GM21576 (cell line): ENCODE results near the gene DAZAP1.
"Not testable (repeated sequence)": the region's sequence is repeated elsewhere in the genome, so short reads cannot be mapped to it uniquely, and the experiment has no call there.

Experiments
- ATAC-seq: cut with Tn5 transposase; IDR thresholded peaks from one replicate; pipeline ENCODE4 v1.9.1; 2021; ENCODE audit warnings: mild to moderate bottlenecking, moderate library complexity; ENCODE audit not compliant: unreplicated experiment

DAZAP1 gene

DNA sequence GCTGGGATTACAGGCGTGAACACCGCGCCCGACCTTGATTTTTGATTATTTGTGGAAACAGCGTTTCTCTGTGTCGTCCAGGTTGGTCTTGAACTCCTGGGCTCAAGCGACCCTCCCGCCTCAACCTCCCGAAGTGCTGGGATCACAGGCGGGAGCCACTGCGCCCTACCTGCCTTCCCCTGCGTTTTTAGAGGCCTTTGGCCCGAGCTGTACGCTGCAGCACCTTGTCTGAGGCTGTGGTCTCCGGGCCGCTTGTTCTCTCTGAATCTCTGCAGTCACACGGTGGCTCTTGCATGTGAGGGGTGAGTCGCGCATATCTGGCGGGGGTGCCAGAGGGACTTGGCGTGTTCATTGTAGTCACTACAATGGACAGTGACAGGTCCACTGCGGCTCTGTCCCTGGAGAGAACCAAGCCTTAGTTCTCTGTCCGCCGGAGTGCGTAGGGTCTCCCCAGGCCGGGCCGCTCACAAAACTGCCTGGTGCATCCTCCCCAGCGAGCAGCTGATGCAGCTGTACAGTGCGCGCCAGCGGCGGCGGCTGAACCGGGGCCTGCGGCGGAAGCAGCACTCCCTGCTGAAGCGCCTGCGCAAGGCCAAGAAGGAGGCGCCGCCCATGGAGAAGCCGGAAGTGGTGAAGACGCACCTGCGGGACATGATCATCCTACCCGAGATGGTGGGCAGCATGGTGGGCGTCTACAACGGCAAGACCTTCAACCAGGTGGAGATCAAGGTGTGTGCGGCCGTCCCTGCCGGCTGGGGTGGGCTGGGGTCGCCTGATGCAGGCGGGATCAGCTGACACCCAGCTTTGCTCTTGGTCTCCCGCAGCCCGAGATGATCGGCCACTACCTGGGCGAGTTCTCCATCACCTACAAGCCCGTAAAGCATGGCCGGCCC is 32.4 kb downstream of the DAZAP1 start:
- not testable (repeated sequence) for ATAC-seq

DNA sequence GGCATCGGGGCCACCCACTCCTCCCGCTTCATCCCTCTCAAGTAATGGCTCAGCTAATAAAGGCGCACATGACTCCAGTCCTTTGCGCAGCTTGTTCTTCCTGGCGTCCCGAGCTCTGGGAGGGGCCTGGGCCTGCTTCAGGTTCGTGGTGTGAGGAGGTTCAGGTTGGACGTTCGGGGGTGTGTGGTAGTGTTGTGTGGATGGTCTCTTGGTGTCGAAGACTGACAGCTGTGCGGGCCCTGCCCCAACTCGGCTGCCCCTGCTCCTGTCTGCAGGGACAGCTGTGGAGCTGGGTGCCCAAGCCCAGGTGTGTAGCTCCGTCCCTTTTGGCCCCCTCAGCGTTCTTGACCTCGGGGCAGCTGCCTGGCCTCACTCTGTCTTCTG is 33.0 kb downstream of the DAZAP1 start:
- ATAC-seq = no peak

DNA sequence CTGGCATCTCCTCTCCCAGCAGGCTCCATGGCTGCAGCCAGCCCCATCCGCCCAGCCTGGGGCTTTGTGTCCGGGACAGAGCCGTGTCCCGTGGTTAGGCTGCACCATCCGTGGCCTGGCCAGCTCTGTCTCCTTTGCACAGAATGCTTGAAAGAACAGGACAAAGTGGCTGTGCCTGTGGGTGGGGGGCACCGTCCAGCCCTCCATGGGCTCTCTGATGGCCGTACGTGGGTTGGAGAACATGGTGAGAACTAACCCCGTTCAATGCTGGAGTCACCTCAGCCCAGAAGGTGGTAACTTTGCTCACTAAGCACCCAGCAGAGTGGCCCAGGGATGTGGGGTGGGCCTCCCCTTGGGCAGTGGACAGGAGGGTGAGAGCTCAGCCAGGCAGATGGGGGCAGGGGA is 33.6 kb downstream of the DAZAP1 start:
- ATAC-seq = no peak

DNA sequence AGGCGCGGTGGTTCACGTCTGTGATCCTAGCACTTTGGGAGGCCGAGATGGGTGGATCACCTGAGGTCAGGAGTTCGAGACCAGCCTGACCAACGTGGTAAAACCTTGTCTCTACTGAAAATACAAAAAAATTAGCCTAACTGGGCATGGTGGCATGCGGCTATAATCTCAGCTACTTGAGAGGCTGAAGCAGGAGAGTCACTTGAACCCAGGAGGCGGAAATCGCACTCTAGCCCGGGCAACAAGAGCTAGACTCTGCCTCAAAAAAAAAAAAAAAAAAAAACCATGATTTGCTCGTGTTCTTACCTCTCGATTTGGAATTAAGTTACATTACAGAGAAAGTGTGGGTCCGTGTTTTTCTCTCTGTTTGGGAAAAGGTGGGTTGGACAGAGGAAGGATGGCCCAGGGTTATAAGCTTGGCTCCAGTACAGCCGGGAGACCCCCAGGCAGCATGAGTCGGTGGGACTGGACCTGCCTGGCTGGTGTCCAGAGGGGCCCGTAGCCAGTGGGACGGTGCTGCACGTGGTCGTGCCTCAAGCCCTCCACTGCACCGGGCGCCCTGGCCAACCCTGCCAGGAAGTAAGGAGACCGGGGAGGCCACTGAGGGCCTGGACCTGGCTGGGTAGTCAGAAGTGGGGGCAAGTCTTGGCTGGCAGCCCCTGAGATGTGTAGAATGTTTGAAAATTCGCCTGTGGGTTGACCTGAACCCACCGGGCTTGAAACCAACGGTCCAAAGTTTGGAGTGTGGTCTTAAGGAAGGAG is 34.5 kb downstream of the DAZAP1 start:
- ATAC-seq = no peak

DNA sequence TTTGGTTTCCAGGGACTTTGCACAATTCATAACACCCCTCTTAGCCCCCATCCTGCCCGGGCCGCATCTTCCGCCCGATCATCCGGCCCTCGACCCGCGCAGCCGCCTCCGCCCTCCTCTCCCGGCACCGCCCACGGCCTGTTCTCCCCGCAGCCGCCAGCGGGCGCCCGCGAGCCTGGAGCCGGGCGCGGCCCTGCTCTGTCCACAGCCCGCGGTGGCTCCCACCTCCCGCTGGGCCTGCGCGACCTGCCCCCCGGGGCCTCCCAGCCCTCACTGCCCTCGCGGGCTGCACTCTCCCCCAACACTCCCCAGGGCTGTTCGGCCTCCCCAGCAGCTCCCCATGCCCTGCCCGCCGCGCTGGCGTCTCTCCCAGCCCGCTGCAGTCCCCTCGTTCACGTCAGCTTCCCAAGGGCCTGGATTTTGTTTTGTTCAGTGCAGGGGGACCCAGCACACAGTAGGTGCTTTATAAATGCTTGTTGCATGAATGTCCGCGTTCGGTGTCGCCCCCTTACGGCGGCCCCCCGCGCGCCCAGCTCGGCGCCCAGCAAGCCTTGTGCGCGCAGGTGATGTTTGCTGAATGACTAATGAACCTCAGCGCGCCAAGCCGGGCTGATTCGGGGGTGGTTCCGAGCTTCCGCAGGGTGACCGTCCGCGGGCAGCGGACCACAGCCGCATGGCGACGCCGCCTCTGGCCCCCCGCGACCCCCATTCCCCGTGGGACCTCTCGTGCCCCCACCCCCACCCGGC is 38.0 kb downstream of the DAZAP1 start:
- peak; percentile 56 for ATAC-seq

DNA sequence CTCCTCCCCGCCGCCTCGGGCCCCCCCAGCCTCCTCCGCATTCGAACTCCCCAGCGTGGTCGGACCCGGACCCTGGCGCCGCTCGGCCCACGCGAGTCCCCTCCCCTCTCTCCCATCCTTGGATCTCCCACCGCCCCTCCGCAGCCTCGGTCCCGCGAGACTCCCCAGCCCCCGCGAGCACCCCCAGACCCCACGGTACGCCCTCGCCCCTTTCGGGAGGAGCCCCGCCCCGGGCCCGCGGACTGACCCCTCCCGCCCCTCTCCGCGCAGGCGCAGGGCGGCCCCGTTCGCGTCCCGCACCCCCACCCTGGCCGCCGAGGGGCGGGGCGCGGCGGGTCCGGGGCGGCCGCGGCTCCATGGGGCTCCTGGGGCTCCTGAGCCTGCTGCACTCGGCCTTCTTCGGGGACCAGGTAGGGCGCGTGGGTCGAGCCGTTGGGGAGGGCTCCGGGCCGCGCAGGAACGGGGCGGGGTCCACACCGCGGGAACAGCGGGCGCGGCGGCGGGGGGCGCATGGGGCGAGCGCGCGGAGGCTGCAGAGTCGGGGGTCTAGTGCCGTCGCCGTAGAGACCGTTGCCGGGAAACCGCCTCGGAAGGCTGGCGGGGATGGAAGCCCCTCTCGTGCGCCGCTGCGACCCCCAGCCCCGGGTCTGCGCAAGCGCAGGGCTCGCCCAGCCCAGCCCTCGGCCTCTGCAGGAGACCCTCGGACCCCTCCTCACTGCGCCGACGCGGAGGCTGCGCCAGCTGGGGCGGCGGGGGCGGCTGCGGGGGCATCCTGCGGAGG is 38.7 kb downstream of the DAZAP1 start:
- no peak for ATAC-seq

DNA sequence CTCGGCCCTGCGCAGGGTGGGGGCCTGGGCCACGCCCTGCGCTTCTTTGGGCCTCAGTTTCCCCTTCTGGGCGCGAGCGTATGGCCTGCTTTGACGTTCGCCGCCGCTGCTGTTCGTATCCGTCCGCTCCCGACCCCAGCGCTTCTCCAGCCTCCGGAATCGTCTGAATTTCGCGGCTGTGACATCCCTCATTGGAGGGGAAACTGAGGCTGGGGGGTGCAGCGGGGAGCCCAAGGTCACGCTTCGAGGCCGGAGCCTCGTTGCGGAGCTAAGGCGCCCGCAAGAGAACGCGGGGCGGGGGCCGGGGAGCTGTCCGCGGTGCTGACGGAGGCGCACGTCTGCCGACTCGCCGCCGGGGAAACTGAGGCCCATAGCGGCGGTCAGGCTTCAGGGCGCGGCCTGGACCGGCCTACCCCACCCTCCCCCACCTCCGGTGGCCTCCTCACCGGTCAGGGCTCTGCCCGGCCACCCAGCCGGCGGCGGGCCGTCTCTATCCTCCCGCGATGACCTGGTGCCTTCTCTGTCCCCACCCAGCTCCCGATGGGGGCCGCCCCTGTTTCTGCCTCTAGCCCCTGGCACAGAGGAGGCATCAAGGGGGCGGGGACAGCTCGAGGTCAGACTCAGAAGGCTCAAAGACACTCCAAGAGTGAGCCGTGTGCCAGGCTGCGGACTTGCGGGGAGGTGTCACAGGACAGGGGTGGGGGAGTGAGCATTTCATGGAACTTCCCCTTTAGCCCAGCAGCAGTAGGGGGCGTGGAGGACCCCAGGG is 39.5 kb downstream of the DAZAP1 start:
- no peak for ATAC-seq

DNA sequence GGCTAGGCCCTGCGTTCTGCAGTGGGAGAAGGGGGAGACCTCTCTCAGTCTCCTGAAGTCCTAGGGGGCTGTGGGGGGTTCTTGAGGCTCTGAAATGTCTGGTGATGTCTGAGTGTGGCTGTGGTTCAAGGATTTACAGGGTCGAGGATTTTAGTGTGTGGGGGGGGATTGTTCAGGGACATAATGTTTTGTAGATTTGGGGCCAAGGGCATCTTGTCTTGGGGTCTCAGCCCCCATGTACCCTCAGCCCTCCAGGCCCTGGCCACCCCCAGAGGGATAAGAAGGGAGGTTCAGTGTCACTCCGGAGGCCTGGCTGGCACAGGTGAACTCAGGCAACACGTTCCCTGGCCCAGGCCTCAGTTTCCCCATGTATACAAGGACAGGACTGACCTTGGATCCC is 40.1 kb downstream of the DAZAP1 start:
- ATAC-seq = no peak

DNA sequence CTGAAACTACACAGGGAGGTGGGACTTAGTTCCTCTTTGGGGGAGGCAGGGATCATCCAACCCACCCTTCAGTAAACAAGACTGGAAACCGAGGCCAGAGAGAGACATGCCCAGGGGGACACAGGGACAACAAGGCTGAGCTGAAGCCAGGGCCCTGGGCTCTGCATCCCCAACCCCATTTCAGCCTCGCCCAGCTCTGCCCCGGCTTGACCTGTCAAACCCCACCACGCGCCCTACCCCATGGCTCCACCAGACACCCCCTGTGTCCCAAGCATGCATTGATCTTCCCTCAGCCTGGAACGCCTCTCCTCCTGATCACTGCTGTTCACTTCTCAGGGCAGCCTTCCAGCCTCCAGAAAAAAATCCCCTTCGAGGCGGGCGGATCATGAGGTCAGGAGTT is 40.6 kb downstream of the DAZAP1 start:
- no peak for ATAC-seq

DNA sequence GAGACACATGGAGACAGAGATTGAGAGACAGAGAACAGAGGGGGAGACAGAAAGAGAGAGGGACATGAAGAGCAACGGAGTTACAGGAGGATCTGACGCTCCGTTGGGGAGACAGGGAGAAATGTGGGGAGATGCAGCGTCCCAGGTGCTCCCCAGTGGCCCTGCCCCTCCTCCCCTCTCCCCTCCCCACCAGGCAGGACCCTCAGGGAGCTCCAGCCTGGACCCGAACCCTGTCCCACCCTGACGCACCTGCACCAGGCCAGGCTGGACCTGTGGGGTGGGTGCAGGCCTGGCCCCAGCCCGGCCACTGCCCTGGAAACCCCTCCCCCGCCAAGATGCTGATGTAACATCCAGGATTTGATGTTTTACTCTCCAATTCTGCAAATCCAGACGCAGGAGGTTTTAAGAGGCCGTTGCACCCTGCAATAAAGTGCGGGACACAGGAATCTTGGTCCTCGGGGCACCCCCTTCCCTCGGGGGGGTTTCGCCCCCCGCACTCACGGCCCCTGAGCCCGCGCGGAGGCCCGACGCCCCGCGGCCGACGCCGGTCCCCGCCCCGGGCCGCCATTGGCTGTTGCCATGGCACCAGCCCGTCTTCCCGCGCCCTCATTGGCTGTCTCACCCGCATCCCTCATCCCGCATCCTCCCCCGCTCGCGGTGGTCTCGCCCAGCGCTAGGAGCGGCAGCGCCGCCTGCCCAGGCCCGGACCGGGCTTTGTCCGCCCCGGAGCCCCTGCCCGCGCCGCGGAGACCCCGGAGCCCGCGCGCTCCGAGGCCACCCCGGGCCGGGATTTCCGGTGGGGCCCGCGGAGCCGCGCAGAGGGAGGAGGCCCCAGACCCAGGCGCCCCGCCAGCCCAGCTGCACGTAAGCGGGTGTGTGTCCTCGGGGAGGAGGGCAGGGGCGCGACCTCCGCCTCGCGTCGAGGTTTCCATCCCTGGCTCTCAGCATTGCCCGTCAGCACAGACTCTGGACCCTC is 42.4 kb downstream of the DAZAP1 start, which contains the start of gene APC2:
Gene APC2, plus strand, starts transcription at position 655 of the 976 bp plus-strand sequence. CDS start 2,881 bp downstream, outside the sequence.
- ATAC-seq = no peak

DNA sequence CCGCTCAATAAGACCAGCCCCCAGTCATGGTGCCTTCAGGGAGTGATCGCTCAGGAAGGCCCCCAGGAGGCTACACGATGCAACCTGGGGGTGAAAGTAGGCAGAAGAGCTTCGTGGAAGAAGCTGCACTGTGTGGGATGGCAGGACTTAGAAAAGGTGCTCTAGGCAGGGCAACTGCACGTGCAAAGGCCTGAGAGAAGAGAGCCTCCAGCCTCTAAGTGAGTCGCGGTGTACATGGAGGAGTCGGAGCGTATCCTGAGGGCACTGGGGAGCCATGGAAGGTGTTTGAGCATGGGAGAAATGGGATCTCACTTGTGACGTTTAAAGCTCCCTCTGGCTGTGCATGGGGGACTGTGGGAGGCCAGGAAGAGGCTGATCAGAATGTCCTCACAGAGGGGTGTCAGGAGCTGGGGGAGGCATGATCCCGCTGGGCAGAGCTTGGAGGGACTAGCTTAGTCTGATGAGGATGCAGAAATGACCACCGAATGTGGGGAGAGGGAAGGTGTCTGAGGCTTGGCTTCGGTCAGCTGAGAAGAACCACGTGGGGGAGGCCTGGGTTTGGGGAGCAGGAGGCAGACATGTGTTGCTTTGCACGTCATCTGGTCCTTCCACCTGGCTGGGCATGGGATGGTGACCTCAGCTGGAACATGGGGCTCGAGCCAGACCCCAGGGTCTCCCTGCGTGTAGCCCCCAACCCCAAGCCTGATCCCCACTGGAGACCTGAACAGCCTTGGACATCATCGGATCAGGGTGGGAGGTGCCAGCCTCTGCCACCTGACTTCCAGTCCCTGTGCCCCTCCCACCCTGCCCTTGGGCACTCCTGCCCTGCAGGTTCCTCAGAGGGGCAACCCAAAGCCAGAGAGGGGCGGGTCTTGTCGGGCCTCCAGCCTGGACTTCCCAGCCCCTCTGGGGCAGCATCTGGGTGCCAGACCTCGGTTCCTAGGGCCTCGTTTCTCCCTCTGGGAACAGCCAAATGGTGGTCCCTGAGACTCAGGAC is 43.6 kb downstream of the DAZAP1 start:
- no peak for ATAC-seq

DNA sequence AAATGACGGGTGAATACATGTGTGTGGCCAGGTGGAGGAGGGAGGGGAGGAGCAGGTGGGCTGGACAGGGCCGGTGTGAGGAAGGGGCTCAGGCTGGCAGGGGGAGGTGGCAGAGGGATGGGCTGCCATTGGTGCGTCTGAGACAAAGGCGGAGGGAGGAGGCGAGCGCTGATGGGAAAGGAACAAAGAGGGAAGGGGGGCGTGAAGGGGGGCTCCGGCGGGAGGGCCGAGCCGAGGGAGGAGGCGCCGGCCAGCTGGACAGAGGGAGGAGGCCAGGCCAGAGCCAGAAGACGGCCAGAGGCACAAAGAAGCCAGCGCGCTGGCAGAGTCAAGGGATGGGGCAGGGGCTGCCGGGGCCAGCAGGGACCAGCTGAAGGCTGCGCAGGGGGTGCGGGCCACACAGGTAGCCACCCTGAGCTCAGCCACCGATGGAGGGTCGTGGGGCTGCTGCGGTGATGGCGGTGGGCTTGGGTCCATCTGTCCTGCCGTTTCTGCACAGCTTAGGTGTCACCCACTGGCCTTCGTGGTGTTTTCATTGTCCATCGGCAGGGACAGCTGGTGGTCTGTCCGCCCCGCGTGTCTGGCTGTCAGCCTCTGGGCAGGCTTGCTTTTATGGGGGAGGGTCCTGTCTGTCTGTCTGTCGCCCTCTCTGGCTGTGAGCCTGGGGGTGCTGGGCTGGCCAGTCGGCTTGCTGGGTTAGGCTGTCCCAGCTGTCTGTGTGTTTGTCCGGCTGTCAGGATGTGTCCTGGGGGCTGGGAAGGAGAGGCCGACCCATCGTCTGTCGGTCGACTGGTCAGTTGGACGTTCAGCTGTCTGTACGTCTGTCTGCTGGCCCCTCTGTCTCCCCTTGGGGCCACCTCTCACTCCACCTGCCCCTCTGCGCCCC is 44.8 kb downstream of the DAZAP1 start:
- no peak for ATAC-seq

DNA sequence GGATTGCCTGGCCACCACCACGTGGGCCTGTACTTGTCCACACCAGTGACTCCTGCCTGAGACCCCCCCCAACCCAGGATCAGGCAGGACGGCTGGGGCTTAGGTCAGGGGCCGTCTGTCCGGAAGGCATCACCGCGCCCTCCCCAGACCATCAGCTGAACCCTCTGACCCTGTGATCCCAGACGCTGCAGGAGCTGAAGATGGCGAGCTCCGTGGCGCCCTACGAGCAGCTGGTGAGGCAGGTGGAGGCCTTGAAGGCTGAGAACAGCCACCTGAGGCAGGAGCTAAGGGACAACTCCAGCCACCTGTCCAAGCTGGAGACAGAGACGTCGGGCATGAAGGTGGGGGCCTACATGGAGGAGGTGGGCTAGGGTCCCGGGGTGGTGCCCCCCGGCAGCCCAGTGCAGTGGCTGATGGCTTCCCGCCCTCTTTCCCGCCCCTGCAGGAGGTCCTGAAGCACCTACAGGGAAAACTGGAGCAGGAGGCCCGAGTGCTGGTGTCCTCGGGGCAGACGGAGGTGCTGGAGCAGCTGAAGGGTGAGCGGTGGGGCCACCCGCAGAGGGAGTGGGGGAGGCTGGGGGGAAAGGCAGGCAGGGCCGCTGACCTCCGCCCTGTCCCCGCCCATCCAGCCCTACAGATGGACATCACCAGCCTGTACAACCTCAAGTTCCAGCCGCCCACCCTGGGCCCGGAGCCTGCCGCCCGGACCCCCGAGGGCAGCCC is 45.6 kb downstream of the DAZAP1 start:
- no peak for ATAC-seq

DNA sequence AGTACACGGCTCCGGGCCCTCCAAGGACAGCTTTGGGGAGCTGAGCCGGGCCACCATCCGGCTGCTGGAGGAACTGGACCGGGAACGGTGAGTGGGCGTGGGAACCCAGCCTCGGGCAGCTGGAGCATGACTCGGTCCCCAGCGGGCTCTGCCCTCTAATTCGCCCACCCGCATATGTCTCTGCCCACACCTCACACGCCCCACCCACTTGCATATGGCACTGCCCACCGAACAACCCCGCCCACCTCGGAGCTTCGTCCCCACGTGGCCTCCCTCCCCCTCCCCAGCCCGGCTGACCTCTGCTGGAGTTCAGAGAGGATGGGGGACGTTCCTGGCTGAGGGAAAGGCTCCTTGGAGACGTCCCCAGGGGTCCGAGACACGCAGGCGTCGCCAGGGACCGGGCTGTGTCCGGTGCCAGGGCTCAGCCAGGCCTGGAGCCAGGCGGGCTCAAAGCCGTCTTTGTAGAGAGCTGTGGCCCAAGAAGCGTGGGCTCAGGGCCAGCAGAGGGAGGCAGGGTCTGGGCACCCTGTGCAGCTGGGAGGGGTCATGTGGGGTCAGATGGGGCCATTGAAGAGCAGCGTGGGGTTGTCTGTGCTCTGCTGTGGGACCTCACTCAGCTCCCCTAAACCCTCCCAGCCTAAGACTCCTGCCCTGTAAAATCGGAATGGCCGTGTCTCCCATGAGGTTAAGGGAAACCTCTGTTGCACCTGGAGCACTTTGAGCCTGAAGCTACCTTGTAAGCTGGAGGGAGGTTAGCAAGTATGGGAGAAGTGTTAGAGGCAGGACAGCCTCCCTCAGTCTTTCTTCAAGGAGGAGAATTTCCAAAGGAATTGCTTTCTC is 46.4 kb downstream of the DAZAP1 start:
- ATAC-seq = no peak

DNA sequence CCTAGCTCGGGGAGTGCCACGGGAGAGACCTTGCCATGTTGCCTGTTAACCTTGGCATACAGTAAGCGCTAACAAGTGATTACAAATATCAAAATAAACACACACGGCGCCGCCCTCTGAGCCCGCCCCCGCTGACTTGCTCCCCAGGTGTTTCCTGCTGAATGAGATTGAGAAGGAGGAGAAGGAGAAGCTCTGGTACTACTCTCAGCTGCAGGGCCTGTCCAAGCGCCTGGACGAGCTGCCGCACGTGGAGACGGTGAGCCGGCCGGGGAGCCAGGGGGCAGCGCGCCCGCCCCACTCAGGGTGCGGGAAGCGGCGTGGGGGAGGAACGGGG is 47.6 kb downstream of the DAZAP1 start:
- ATAC-seq = no peak
